HEK293 (cell line): ENCODE measurements around the gene BICRA.
A peak's percentile ranks its signal among the peaks of the same experiment; 100 is the strongest.

Experiments
- EGR2 ChIP-seq: fragments of 450-650 bp; formaldehyde crosslinking; IDR thresholded peaks from 2 replicates; pipeline ENCODE4 v1.5.1; 2016; ENCODE audit warnings: low read depth, missing biosample characterization, missing genetic modification characterization
- GLI2 ChIP-seq: fragments of 450-650 bp; formaldehyde crosslinking; IDR thresholded peaks from 2 replicates; pipeline ENCODE4; 2017; ENCODE audit warnings: missing biosample characterization, missing genetic modification characterization, low read depth, borderline replicate concordance
- HOXC10 ChIP-seq: sonication (generic); formaldehyde crosslinking; IDR thresholded peaks from 2 replicates; pipeline ENCODE4 v1.8.1; 2023; ENCODE audit warnings: mild to moderate bottlenecking, missing genetic modification reagents
- HOXD13 ChIP-seq: sonication (generic); formaldehyde crosslinking; IDR thresholded peaks from 2 replicates; pipeline ENCODE4 v1.8.0; 2022; ENCODE audit warnings: missing genetic modification reagents, borderline replicate concordance
- IKZF3 ChIP-seq: fragments of 450-650 bp; IDR thresholded peaks from 2 replicates; pipeline ENCODE4 v1.5.0; 2018; ENCODE audit warnings: missing biosample characterization, mild to moderate bottlenecking, missing genetic modification characterization, moderate library complexity
- KLF8 ChIP-seq: fragments of 450-650 bp; formaldehyde crosslinking; IDR thresholded peaks from 2 replicates; pipeline ENCODE4 v1.5.1; 2016; ENCODE audit warnings: missing biosample characterization, missing genetic modification characterization
- RBAK ChIP-seq: fragments of 450-650 bp; formaldehyde crosslinking; IDR thresholded peaks from 2 replicates; pipeline ENCODE4 v1.5.1; 2016; ENCODE audit warnings: missing biosample characterization, missing genetic modification characterization
- REPIN1 ChIP-seq: fragments of 450-650 bp; formaldehyde crosslinking; IDR thresholded peaks from 2 replicates; pipeline ENCODE4 v1.5.1; 2017; ENCODE audit warnings: missing biosample characterization, missing genetic modification characterization, low read depth
- ZBTB8A ChIP-seq: fragments of 450-650 bp; formaldehyde crosslinking; IDR thresholded peaks from 2 replicates; pipeline ENCODE4 v1.5.1; 2016; ENCODE audit warnings: missing biosample characterization, missing genetic modification characterization
- ZNF169 ChIP-seq: fragments of 450-650 bp; formaldehyde crosslinking; IDR thresholded peaks from 2 replicates; pipeline ENCODE4 v1.5.1; 2016; ENCODE audit warnings: missing biosample characterization, missing genetic modification characterization
- ZNF174 ChIP-seq: fragments of 450-650 bp; formaldehyde crosslinking; IDR thresholded peaks from 2 replicates; pipeline ENCODE4 v1.5.0; 2017; ENCODE audit warnings: missing biosample characterization, mild to moderate bottlenecking, missing genetic modification characterization
- ZNF211 ChIP-seq: fragments of 450-650 bp; formaldehyde crosslinking; IDR thresholded peaks from 2 replicates; pipeline ENCODE4 v1.5.1; 2016; ENCODE audit warnings: low read depth, missing biosample characterization, missing genetic modification characterization
- ZNF223 ChIP-seq: fragments of 450-650 bp; formaldehyde crosslinking; IDR thresholded peaks from 2 replicates; pipeline ENCODE4 v1.5.1; 2016; ENCODE audit warnings: missing biosample characterization, missing genetic modification characterization
- ZNF239 ChIP-seq: fragments of 450-650 bp; formaldehyde crosslinking; IDR thresholded peaks from 2 replicates; pipeline ENCODE4 v1.5.1; 2016; ENCODE audit warnings: missing biosample characterization, missing genetic modification characterization
- ZNF350 ChIP-seq: fragments of 450-650 bp; formaldehyde crosslinking; IDR thresholded peaks from 2 replicates; pipeline ENCODE4 v1.5.0; 2017; ENCODE audit warnings: missing biosample characterization, mild to moderate bottlenecking, missing genetic modification characterization
- ZNF391 ChIP-seq: fragments of 450-650 bp; formaldehyde crosslinking; IDR thresholded peaks from 2 replicates; pipeline ENCODE4 v1.5.1; 2016; ENCODE audit warnings: low read depth, missing biosample characterization, missing genetic modification characterization, borderline replicate concordance
- ZNF426 ChIP-seq: fragments of 450-650 bp; formaldehyde crosslinking; IDR thresholded peaks from 2 replicates; pipeline ENCODE4 v1.5.1; 2017; ENCODE audit warnings: missing biosample characterization, missing genetic modification characterization, mild to moderate bottlenecking, inconsistent platforms, moderate library complexity
- ZNF48 ChIP-seq: fragments of 450-650 bp; formaldehyde crosslinking; IDR thresholded peaks from 2 replicates; pipeline ENCODE4 v1.5.1; 2016; ENCODE audit warnings: missing biosample characterization, missing genetic modification characterization
- ZNF501 ChIP-seq: fragments of 450-650 bp; formaldehyde crosslinking; IDR thresholded peaks from 2 replicates; pipeline ENCODE4 v1.5.1; 2016; ENCODE audit warnings: missing biosample characterization, missing genetic modification characterization
- ZNF530 ChIP-seq: fragments of 450-650 bp; formaldehyde crosslinking; IDR thresholded peaks from 2 replicates; pipeline ENCODE4 v1.5.1; 2016; ENCODE audit warnings: low read depth, missing biosample characterization, missing genetic modification characterization
- ZNF558 ChIP-seq: fragments of 450-650 bp; formaldehyde crosslinking; IDR thresholded peaks from 2 replicates; pipeline ENCODE4 v1.5.1; 2016; ENCODE audit warnings: missing biosample characterization, missing genetic modification characterization
- ZNF621 ChIP-seq: fragments of 450-650 bp; formaldehyde crosslinking; IDR thresholded peaks from 2 replicates; pipeline ENCODE4 v1.5.1; 2017; ENCODE audit warnings: missing biosample characterization, missing genetic modification characterization
- ZNF626 ChIP-seq: fragments of 450-650 bp; sonication (Bioruptor Pico); formaldehyde crosslinking; IDR thresholded peaks from 2 replicates; pipeline ENCODE4 v1.5.1; 2018; ENCODE audit warnings: missing biosample characterization, missing genetic modification characterization, inconsistent platforms
- ZNF677 ChIP-seq: fragments of 450-650 bp; IDR thresholded peaks from 2 replicates; pipeline ENCODE4 v1.5.0; 2018; ENCODE audit warnings: missing biosample characterization, mild to moderate bottlenecking, missing genetic modification characterization, moderate library complexity
- ZNF707 ChIP-seq: fragments of 450-650 bp; formaldehyde crosslinking; IDR thresholded peaks from 2 replicates; pipeline ENCODE4 v1.5.1; 2016; ENCODE audit warnings: missing biosample characterization, missing genetic modification characterization
- ZNF768 ChIP-seq: fragments of 450-650 bp; formaldehyde crosslinking; IDR thresholded peaks from 2 replicates; pipeline ENCODE4 v1.5.1; 2018; ENCODE audit warnings: missing biosample characterization, mild to moderate bottlenecking, missing genetic modification characterization
- ZNF785 ChIP-seq: fragments of 450-650 bp; formaldehyde crosslinking; IDR thresholded peaks from 2 replicates; pipeline ENCODE4 v1.5.1; 2016; ENCODE audit warnings: missing biosample characterization, missing genetic modification characterization
- TF ChIP-seq, protein P1 (sequence below): fragments of 450-650 bp; formaldehyde crosslinking; IDR thresholded peaks from 2 replicates; pipeline ENCODE4 v1.5.1; 2017; ENCODE audit warnings: missing biosample characterization, missing genetic modification characterization
- TF ChIP-seq, protein P2 (sequence below): fragments of 450-650 bp; formaldehyde crosslinking; IDR thresholded peaks from 2 replicates; pipeline ENCODE4; 2016; ENCODE audit warnings: missing biosample characterization, missing genetic modification characterization
- TF ChIP-seq, protein P3 (sequence below): fragments of 450-650 bp; formaldehyde crosslinking; IDR thresholded peaks from 2 replicates; pipeline ENCODE4 v1.5.1; 2016; ENCODE audit warnings: missing biosample characterization, missing genetic modification characterization
- TF ChIP-seq, protein P4 (sequence below): sonication (generic); formaldehyde crosslinking; IDR thresholded peaks from 2 replicates; pipeline ENCODE4 v1.8.1; 2022; ENCODE audit warnings: mild to moderate bottlenecking, moderate library complexity, missing genetic modification reagents
- TF ChIP-seq, protein P5 (sequence below): fragments of 450-650 bp; formaldehyde crosslinking; IDR thresholded peaks from 2 replicates; pipeline ENCODE4 v1.5.0; 2017; ENCODE audit warnings: missing biosample characterization, missing genetic modification characterization, borderline replicate concordance

Gene BICRA

DNA sequence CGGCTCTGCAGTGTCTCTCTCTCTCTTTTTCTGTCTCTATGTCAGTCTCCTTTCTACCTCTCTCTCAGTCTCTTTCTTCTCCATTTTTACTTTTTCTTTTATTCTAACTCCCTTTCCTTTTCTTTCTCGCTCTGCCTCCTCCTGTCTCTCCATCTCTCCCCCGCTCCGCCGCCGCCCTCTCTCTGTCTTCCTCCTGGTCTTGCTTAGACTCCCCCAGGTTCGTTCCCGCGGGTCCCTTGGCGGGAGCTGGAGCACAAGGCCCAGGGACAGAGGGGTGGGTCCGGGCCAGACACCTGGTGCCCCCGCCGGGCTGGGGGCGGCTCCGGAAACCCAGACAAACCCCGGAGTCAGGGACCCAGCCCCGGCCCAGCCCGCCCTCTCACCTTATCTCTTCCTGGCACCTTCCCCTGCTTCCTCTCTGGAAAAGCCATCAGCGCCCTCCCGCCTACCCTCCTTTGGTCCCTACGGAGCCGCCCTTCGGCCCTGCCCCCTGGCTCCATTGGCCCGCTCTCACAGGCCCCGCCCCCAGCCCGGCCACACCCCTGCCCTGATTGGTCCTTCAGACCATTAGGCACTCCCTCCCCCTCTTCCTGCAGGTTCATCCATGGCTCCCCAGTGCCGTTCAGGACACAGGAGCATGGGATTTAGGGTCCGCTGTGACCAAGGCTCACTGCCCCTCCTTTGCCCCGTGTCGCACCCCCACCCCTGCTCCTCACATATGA is 121.0 kb downstream of the BICRA start (continued):
- TF ChIP-seq HOXD13, result no peak
- TF ChIP-seq KLF8 (tag by site-specific recombination), result no peak; the same call in none of the 2 replicates
- no peak for TF ChIP-seq ZNF621
- no peak for TF ChIP-seq ZNF626 (tag by site-specific recombination)
- no peak for TF ChIP-seq GLI2 (tag by site-specific recombination)
- no peak for TF ChIP-seq ZNF501
- TF ChIP-seq ZNF169 (tag by site-specific recombination), result no peak
- TF ChIP-seq, protein P1, sequence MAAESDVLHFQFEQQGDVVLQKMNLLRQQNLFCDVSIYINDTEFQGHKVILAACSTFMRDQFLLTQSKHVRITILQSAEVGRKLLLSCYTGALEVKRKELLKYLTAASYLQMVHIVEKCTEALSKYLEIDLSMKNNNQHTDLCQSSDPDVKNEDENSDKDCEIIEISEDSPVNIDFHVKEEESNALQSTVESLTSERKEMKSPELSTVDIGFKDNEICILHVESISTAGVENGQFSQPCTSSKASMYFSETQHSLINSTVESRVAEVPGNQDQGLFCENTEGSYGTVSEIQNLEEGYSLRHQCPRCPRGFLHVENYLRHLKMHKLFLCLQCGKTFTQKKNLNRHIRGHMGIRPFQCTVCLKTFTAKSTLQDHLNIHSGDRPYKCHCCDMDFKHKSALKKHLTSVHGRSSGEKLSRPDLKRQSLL (tag by site-specific recombination), result peak; percentile 43; the same call in 1 of the 2 replicates
- TF ChIP-seq, protein P2, sequence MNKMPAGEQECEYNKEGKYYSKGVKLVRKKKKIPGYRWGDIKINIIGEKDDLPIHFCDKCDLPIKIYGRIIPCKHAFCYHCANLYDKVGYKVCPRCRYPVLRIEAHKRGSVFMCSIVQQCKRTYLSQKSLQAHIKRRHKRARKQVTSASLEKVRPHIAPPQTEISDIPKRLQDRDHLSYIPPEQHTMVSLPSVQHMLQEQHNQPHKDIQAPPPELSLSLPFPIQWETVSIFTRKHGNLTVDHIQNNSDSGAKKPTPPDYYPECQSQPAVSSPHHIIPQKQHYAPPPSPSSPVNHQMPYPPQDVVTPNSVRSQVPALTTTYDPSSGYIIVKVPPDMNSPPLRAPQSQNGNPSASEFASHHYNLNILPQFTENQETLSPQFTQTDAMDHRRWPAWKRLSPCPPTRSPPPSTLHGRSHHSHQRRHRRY (tag by site-specific recombination), result no peak
- TF ChIP-seq RBAK (tag by site-specific recombination), result no peak
- TF ChIP-seq, protein P3, sequence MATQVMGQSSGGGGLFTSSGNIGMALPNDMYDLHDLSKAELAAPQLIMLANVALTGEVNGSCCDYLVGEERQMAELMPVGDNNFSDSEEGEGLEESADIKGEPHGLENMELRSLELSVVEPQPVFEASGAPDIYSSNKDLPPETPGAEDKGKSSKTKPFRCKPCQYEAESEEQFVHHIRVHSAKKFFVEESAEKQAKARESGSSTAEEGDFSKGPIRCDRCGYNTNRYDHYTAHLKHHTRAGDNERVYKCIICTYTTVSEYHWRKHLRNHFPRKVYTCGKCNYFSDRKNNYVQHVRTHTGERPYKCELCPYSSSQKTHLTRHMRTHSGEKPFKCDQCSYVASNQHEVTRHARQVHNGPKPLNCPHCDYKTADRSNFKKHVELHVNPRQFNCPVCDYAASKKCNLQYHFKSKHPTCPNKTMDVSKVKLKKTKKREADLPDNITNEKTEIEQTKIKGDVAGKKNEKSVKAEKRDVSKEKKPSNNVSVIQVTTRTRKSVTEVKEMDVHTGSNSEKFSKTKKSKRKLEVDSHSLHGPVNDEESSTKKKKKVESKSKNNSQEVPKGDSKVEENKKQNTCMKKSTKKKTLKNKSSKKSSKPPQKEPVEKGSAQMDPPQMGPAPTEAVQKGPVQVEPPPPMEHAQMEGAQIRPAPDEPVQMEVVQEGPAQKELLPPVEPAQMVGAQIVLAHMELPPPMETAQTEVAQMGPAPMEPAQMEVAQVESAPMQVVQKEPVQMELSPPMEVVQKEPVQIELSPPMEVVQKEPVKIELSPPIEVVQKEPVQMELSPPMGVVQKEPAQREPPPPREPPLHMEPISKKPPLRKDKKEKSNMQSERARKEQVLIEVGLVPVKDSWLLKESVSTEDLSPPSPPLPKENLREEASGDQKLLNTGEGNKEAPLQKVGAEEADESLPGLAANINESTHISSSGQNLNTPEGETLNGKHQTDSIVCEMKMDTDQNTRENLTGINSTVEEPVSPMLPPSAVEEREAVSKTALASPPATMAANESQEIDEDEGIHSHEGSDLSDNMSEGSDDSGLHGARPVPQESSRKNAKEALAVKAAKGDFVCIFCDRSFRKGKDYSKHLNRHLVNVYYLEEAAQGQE, result no peak
- no peak for TF ChIP-seq ZNF350 (tag by site-specific recombination)
- no peak for TF ChIP-seq ZNF707 (tag by site-specific recombination)
- TF ChIP-seq ZNF558 (tag by site-specific recombination), result no peak
- TF ChIP-seq ZNF239 (tag by site-specific recombination), result no peak
- TF ChIP-seq EGR2 (tag by site-specific recombination), result peak; percentile 68; the same call in 1 of the 2 replicates
- TF ChIP-seq REPIN1 (tag by site-specific recombination), result no peak
- no peak for TF ChIP-seq ZNF426 (tag by site-specific recombination)
- no peak for TF ChIP-seq ZNF174 (tag by site-specific recombination)
- no peak for TF ChIP-seq ZNF677 (tag by site-specific recombination)
- TF ChIP-seq, protein P4, sequence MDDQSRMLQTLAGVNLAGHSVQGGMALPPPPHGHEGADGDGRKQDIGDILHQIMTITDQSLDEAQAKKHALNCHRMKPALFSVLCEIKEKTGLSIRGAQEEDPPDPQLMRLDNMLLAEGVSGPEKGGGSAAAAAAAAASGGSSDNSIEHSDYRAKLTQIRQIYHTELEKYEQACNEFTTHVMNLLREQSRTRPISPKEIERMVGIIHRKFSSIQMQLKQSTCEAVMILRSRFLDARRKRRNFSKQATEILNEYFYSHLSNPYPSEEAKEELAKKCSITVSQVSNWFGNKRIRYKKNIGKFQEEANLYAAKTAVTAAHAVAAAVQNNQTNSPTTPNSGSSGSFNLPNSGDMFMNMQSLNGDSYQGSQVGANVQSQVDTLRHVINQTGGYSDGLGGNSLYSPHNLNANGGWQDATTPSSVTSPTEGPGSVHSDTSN, result no peak
- peak; percentile 80 for TF ChIP-seq IKZF3 (tag by site-specific recombination)
- TF ChIP-seq ZNF530 (tag by site-specific recombination), result no peak
- TF ChIP-seq, protein P5, sequence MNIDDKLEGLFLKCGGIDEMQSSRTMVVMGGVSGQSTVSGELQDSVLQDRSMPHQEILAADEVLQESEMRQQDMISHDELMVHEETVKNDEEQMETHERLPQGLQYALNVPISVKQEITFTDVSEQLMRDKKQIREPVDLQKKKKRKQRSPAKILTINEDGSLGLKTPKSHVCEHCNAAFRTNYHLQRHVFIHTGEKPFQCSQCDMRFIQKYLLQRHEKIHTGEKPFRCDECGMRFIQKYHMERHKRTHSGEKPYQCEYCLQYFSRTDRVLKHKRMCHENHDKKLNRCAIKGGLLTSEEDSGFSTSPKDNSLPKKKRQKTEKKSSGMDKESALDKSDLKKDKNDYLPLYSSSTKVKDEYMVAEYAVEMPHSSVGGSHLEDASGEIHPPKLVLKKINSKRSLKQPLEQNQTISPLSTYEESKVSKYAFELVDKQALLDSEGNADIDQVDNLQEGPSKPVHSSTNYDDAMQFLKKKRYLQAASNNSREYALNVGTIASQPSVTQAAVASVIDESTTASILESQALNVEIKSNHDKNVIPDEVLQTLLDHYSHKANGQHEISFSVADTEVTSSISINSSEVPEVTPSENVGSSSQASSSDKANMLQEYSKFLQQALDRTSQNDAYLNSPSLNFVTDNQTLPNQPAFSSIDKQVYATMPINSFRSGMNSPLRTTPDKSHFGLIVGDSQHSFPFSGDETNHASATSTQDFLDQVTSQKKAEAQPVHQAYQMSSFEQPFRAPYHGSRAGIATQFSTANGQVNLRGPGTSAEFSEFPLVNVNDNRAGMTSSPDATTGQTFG (tag by site-specific recombination), result no peak
- no peak for TF ChIP-seq HOXC10 (CRISPR knock-in tag)
- TF ChIP-seq ZNF391, result no peak
- TF ChIP-seq ZNF211 (tag by site-specific recombination), result no peak
- TF ChIP-seq ZNF785 (tag by site-specific recombination), result no peak
- no peak for TF ChIP-seq ZNF768 (tag by site-specific recombination)
- TF ChIP-seq ZNF48, result no peak
- TF ChIP-seq ZNF223 (tag by site-specific recombination), result no peak
- TF ChIP-seq ZBTB8A (tag by site-specific recombination), result no peak
